Measurements from ENCODE around the gene EPHB2.

GRCh38 chr1:22681556-22682276 is 28.9 kb upstream of the EPHB2 start:
- TF ChIP-seq TEAD4 (IDR thresholded peaks at IDR 0.05; ENCODE audit: low read depth, low read length): no peak
- no peak for TF ChIP-seq MAX (IDR thresholded peaks at IDR 0.05)
- no peak for TF ChIP-seq CTBP2 (IDR thresholded peaks at IDR 0.05; ENCODE audit: borderline replicate concordance, insufficient read depth, insufficient read length, low read length)
- no peak for TF ChIP-seq POLR2A (IDR thresholded peaks at IDR 0.05; ENCODE audit: control extremely low read depth in 1 of 2, low read depth in 2 of 2, low read length in 2 of 2)
- TF ChIP-seq RXRA (IDR thresholded peaks at IDR 0.05; ENCODE audit: insufficient read depth, low read depth, low read length): no peak
- no peak for TF ChIP-seq POLR2AphosphoS5 (IDR thresholded peaks at IDR 0.05; ENCODE audit: low read depth, low read length)
- TF ChIP-seq EZH2 (IDR thresholded peaks at IDR 0.05; ENCODE audit: low read depth, low read length, severe bottlenecking): no peak
- TF ChIP-seq EP300 (IDR thresholded peaks at IDR 0.05; ENCODE audit: borderline replicate concordance in 1 of 2, low read depth in 2 of 2, low read length in 2 of 2): no peak
- TF ChIP-seq ASH2L (IDR thresholded peaks at IDR 0.05; ENCODE audit: low read length): no peak
- no peak for TF ChIP-seq CEBPB (IDR thresholded peaks at IDR 0.05; ENCODE audit: low read depth, low read length)
- TF ChIP-seq YY1 (IDR thresholded peaks at IDR 0.05; ENCODE audit: low read depth, low read length): no peak
- TF ChIP-seq ZNF274 (IDR thresholded peaks at IDR 0.05; ENCODE audit: borderline replicate concordance, extremely low read depth, low read length): no peak
